ENCODE data around the gene GNPAT. TPM values are rescaled to one million over a fixed set of nuclear protein-coding genes. Genes with fewer than 3 reads are reported as not detected.

The GNPAT gene
- total RNA-seq, 2 experiments from 2014 or later = 51.7 to 54.9 TPM

DNA sequence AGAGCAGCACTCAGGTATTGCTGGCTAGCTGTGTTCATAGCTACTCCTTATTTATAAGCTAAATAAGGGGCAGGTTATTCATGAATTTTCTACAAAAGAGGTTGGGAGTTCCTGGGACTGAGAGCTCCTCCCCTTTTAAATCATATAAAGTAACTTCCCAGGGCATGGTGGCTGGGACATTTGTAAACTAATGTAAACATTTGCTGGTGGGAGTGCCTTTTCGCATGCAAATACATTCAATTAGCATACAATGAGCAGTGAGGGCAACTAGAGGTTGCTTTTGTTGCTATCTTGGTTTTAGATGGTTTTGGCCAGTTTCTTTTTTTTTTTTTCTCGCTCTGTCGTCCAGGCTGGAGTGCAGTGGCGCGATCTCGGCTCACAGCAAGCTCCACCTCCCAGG, 43.4 kb downstream of the GNPAT start:
- H2AFZ ChIP-seq (ENCODE audit: low read length) = no peak overlapping the region
- H3K9me2 ChIP-seq (ENCODE audit: insufficient read depth, low read length) = no peaks in the 10 kb centered on the region
- ChIA-PET POLR2A (interaction anchor here (0.7 to 1.2 kb wide), 5 partner anchors 9 to 262 kb away, joined by 3 read pairs; no protein-coding TSS in a partner anchor), CTCF (ENCODE audit: unreplicated experiment) (no interaction called here)
- H4K20me1 ChIP-seq (ENCODE audit: insufficient read depth, low read length) = no peaks in the 10 kb centered on the region
- no peaks in the 10 kb centered on the region for H3K36me3 ChIP-seq (ENCODE audit: insufficient read depth, low read length)
- H3K4me2 ChIP-seq (ENCODE audit: low read length) = no peak overlapping the region
- H3K9me3 ChIP-seq (ENCODE audit: low read length) = no peaks in the 10 kb centered on the region
- no peak overlapping the region for H3K4me3 ChIP-seq (ENCODE audit: low read depth, low read length, poor library complexity, severe bottlenecking)
- no peak for DNase-seq (ENCODE audit: low spot score)
- intact Hi-C loops (cut with micrococcal nuclease; ENCODE audit: unreplicated experiment) = no loop called here
- TF ChIP-seq, protein P1, sequence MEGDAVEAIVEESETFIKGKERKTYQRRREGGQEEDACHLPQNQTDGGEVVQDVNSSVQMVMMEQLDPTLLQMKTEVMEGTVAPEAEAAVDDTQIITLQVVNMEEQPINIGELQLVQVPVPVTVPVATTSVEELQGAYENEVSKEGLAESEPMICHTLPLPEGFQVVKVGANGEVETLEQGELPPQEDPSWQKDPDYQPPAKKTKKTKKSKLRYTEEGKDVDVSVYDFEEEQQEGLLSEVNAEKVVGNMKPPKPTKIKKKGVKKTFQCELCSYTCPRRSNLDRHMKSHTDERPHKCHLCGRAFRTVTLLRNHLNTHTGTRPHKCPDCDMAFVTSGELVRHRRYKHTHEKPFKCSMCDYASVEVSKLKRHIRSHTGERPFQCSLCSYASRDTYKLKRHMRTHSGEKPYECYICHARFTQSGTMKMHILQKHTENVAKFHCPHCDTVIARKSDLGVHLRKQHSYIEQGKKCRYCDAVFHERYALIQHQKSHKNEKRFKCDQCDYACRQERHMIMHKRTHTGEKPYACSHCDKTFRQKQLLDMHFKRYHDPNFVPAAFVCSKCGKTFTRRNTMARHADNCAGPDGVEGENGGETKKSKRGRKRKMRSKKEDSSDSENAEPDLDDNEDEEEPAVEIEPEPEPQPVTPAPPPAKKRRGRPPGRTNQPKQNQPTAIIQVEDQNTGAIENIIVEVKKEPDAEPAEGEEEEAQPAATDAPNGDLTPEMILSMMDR (conservative IDR thresholded peaks at IDR 0.05; ENCODE audit: low read length) = no peak
- TF ChIP-seq EZH2phosphoT487 (IDR thresholded peaks at IDR 0.05; ENCODE audit: borderline replicate concordance, low read depth, low read length) = no peak
- no TSS peak for BruUV-seq (replicated peaks)
- no peak overlapping the region for H3K27ac ChIP-seq (ENCODE audit: low read depth, low read length, poor library complexity, severe bottlenecking)
- H3K4me1 ChIP-seq (ENCODE audit: insufficient read depth, low read length, poor library complexity, severe bottlenecking) = no peaks in the 10 kb centered on the region
- no peaks in the 10 kb centered on the region for H3K79me2 ChIP-seq (ENCODE audit: insufficient read depth, low read depth, low read length)

DNA sequence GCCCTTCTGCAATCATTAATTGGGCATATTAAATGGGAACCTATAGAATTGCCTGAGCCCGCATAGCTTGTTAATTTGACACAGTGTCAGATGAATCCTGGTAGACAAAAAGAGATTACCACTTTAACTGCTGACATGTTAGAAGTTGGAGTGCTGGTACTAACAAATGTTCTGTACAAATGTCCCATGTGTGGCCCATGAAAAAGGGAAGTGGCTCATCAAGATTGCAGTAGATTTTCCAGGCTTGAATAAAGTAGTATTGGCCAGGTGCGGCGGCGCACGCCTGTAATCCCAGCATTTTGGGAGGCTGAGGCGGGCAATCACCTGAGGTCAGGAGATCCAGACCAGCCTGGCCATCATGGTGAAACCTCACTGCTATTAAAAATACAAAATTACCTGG, 45.6 kb downstream of the GNPAT start:
- CTCF ChIA-PET (ENCODE audit: unreplicated experiment) = no interaction called here
- DNase-seq (ENCODE audit: low spot score) = no peak

DNA sequence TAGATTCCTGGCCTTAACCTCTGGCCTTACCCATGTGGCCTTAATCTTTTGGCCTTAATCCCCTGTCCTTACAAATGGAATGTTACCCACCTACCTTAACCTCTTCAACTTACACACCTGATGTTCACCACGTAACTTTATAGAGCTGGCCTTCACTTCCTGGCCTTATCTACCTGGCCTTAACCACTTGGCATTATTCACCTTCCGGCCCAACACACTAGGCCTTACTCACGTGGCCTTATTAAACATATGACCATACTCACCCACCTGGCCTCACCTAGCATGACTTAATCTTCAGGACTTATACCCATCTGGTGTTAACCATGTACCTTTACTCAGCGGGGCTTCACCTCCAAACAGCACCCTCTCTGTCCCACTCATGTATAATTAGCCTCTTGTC, 54.9 kb downstream of the GNPAT start:
- BruUV-seq (replicated peaks) = no TSS peak
- POLR2A ChIA-PET = no interaction called here

More for the DNA sequence above, 45.6 kb downstream of the GNPAT start:
- no peak overlapping the region for H3K27ac ChIP-seq (ENCODE audit: low read depth, low read length, poor library complexity, severe bottlenecking)
- H4K20me1 ChIP-seq (ENCODE audit: insufficient read depth, low read length) = no peaks in the 10 kb centered on the region
- no peaks in the 10 kb centered on the region for H3K9me2 ChIP-seq (ENCODE audit: insufficient read depth, low read length)
- H3K36me3 ChIP-seq (ENCODE audit: insufficient read depth, low read length) = no peaks in the 10 kb centered on the region
- no peak overlapping the region for H2AFZ ChIP-seq (ENCODE audit: low read length)
- no peaks in the 10 kb centered on the region for H3K9me3 ChIP-seq (ENCODE audit: low read length)
- no TSS peak for BruUV-seq (replicated peaks)
- intact Hi-C loops (cut with micrococcal nuclease; ENCODE audit: unreplicated experiment) = no loop called here
- no peaks in the 10 kb centered on the region for H3K4me1 ChIP-seq (ENCODE audit: insufficient read depth, low read length, poor library complexity, severe bottlenecking)
- H3K4me2 ChIP-seq (ENCODE audit: low read length) = no peak overlapping the region
- no peak overlapping the region for H3K4me3 ChIP-seq (ENCODE audit: low read depth, low read length, poor library complexity, severe bottlenecking)
- TF ChIP-seq, protein P1 (conservative IDR thresholded peaks at IDR 0.05; ENCODE audit: low read length) = no peak
- TF ChIP-seq EZH2phosphoT487 (IDR thresholded peaks at IDR 0.05; ENCODE audit: borderline replicate concordance, low read depth, low read length) = no peak
- POLR2A ChIA-PET = no interaction called here
- H3K79me2 ChIP-seq (ENCODE audit: insufficient read depth, low read depth, low read length) = no peaks in the 10 kb centered on the region

More for the DNA sequence above, 54.9 kb downstream of the GNPAT start:
- no peak for TF ChIP-seq EZH2phosphoT487 (IDR thresholded peaks at IDR 0.05; ENCODE audit: borderline replicate concordance, low read depth, low read length)
- TF ChIP-seq, protein P1 (conservative IDR thresholded peaks at IDR 0.05; ENCODE audit: low read length) = no peak
- Histone ChIP-seq H3K4me1 (ENCODE audit: insufficient read depth, low read length, poor library complexity, severe bottlenecking) (no peaks in the 10 kb centered on the region), H3K27ac (ENCODE audit: low read depth, low read length, poor library complexity, severe bottlenecking) (no peak overlapping the region), H3K36me3 (ENCODE audit: insufficient read depth, low read length) (no peaks in the 10 kb centered on the region), H3K4me3 (ENCODE audit: low read depth, low read length, poor library complexity, severe bottlenecking) (no peak overlapping the region), H3K9me3 (ENCODE audit: low read length) (no peaks in the 10 kb centered on the region), H4K20me1 (ENCODE audit: insufficient read depth, low read length) (no peaks in the 10 kb centered on the region), H3K79me2 (ENCODE audit: insufficient read depth, low read depth, low read length) (no peaks in the 10 kb centered on the region), H2AFZ (ENCODE audit: low read length) (no peak overlapping the region), H3K4me2 (ENCODE audit: low read length) (no peak overlapping the region), H3K9me2 (ENCODE audit: insufficient read depth, low read length) (no peaks in the 10 kb centered on the region)
- intact Hi-C loops (cut with micrococcal nuclease; ENCODE audit: unreplicated experiment) = no loop called here
- no peak for DNase-seq (ENCODE audit: low spot score)
- CTCF ChIA-PET (ENCODE audit: unreplicated experiment) = no interaction called here

Data from OCI-LY7 (cell line).